Left ventricle myocardium superior (tissue), 1 donor: Measurements from ENCODE around the gene SLC1A2. TPM values are rescaled to one million over a fixed set of nuclear protein-coding genes. Genes with fewer than 3 reads are reported as not detected.

Experiments used
- total RNA-seq: library from RNA; stranded (reverse); fragmentation: NEBNext Ultra II Directional; extraction: Animal tissue kit (Norgen Biotek cat#: 25700); gene quantifications from one replicate; pipeline ENCODE4 v1.2.1, GENCODE V29; 2021
- donor health status: DM: no; HTN: yes; CAD: no; lungs with severe emphysema.

SLC1A2 gene
- total RNA-seq, 1 donor from 2014 or later: 2.7 TPM

Other genes starting within 250 kb of the SLC1A2 start
- 12.4 TPM for gene PAMR1, start 106.1 kb upstream of the SLC1A2 start, total RNA-seq
- 1.2 TPM for gene FJX1, start 198.9 kb upstream of the SLC1A2 start, total RNA-seq
- gene TRIM44, start 243.2 kb upstream of the SLC1A2 start, total RNA-seq: 38.5 TPM